Right renal cortex interstitium (tissue), 3 donors: ENCODE results near the gene MAPT. TPM values are rescaled to one million over a fixed set of nuclear protein-coding genes. Genes with fewer than 3 reads are reported as not detected.

Experiments used
- polyA plus RNA-seq, 3 donors: library from polyadenylated mRNA; unstranded; fragments of 120-200 nt; gene quantifications; one replicate each; pipeline ENCODE4 v1.2.1, GENCODE V29; 2013; ENCODE audit not compliant: insufficient read length in 3 of 3

The MAPT gene
- polyA plus RNA-seq, 3 donors = 7.7 to 11.3 (median 9.5) TPM

Other genes starting within 250 kb of the MAPT start
- under 1 TPM in 2 of 3 donors, not detected in 1; 0.19 to 0.98 TPM for gene CRHR1, start 110.2 kb upstream of the MAPT start, polyA plus RNA-seq
- gene SPPL2C, start 49.7 kb upstream of the MAPT start, polyA plus RNA-seq = not detected
- gene STH, start 104.7 kb downstream of the MAPT start, polyA plus RNA-seq = not detected